HG03196 (cell line): ENCODE measurements around the gene MEF2D.

Experiments
- ATAC-seq: cut with Tn5 transposase; IDR thresholded peaks from one replicate; pipeline ENCODE4 v1.9.1; 2021; ENCODE audit not compliant: unreplicated experiment

MEF2D gene

GRCh38 chr1:156525071-156525501, 24.5 kb upstream of the MEF2D start:
- ATAC-seq = no peak

DNA sequence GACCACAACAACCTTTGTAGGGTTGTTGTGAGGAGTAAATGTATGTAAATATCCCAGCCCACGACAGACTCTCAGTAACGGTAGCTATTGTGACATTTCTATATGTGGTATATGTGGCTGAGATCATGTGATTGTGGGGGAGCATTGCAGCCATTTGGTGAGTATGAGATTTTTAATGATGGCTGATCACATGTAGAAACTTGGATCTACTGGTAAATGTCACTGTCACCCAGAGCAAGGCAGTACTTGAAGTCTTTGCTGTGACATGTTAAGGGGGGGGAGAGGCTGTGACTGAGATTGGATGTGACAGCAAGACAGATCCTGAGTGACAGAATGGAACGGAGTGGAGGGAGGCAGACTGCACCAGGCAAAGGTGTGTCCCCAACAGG, 23.9 kb upstream of the MEF2D start:
- no peak for ATAC-seq

GRCh38 chr1:156523801-156524480, 23.4 kb upstream of the MEF2D start:
- ATAC-seq = no peak

- ATAC-seq = no peak
These were observed 21.9 kb upstream of the MEF2D start for GRCh38 chr1:156522443-156522970.

DNA sequence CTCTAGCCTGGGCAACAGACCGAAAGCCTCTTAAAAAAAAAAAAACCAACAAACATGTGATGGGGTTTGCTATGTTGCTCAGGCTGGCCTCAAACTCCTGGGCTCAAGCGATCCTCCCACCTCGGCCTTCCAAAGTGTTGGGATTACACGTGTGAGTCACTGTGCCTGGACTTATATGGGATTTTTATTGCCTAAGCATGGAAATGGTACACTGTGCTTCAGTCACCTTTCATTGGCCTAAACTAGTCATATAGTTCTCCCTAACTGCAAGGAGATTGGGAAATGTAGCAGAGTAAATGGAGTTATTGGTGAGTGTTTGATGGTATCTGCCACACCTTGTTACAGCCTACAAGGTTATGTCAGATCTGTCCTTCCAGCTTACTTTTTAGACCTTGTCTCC, 17.2 kb upstream of the MEF2D start:
- ATAC-seq = no peak

GRCh38 chr1:156516821-156517220, 16.2 kb upstream of the MEF2D start:
- ATAC-seq = no peak

GRCh38 chr1:156515956-156516355, 15.4 kb upstream of the MEF2D start:
- no peak for ATAC-seq

DNA sequence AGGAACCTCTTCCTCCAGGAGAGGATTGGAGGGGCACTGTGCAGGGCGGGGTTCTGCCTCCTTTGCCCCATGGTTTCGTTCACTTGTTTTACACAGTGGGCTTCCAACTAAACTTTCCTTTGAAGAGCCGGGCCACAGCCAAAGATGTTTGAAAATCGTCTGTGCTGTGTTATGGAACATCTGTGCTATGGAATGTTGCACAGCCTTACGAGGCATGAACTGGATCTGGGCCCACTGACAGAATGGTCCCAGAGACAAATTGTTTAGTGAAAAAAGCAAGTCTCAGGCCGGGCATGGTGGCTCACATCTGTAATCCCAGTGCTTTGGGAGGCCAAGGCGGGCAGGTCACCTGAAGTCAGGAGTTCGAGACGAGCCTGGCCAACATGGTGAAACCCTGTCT, 12.6 kb upstream of the MEF2D start:
- no peak for ATAC-seq

DNA sequence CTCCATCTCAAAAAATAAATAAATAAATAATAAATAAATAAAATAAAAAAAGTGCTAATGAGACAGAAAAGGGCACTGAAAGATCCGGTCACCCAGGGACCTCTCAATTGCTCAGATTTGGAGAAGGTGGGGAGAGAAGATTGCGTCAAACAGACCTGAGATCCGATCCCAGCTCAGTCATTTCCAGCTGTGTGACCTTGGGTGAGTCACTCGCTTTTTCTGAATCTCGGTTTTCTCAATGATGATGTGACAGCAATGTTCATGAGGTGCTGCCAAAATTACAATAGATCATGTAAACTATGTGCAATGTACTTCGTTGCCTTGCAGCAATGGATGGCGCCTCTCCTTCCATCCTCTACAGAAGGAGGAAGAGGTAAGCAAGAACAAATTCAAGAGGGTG, 11.1 kb upstream of the MEF2D start:
- ATAC-seq = no peak

DNA sequence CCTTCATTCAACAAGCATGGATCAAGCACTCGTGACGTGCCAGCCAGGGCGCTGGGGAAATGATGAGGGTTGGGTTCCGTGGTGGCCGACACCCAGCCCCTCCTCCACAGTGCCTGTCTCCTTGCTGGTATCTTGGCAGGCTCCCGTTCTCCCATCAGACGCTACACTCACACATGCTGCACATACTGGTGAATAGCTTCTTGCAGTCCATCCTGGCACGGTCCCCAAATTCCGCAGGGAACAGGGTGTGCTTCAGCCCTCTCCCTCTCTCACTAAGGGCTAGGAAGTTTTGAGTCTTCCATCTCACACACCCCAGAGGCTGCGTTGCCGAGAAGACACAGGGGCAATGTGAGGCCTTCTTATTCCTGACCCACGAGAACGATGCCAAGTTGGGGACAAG, 10.1 kb upstream of the MEF2D start:
- no peak for ATAC-seq

DNA sequence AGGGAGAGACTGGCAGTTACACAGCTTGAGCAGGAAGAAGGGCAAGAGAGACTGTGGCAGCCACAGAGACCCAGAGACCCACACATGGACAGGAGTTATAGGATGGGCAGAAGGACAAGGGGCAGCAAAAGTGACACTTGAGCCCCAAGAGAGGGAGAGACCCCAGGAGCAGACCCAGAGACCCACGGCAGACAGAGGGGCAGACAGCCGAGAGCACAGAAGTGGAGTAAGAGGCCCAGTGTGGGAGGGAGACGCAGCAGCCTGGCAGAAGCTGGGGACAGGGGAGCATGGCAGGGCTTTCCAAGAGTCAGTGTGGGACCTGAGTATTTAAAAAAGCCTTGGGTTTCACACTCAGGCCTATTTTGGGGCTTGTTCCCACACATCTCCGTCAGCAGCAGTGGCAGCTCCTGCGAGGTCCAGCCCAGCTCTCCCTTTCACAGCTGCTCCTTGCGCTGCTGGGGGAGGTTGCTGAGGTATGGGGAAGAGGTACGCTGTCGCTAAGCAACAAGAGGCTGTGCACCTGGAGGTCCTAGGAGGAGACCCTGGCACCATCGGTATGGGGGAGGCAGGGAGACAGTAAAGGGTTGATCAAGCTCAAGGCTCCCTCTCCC, 9.0 kb upstream of the MEF2D start:
- ATAC-seq = no peak

DNA sequence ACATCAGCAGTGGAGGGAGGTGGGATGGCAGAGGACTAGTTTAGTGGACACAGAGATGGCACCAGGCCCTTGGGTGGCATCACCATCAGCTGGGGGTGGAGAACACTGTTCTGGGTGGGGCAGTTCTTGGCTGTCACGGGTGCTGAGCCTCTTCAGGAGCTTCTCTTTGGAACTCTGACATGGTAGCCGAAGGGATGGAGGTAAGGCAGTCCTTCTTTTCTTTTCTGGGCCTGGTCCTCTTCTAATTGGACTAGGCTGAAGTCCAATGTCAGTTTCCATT, 8.3 kb upstream of the MEF2D start:
- ATAC-seq = no peak

DNA sequence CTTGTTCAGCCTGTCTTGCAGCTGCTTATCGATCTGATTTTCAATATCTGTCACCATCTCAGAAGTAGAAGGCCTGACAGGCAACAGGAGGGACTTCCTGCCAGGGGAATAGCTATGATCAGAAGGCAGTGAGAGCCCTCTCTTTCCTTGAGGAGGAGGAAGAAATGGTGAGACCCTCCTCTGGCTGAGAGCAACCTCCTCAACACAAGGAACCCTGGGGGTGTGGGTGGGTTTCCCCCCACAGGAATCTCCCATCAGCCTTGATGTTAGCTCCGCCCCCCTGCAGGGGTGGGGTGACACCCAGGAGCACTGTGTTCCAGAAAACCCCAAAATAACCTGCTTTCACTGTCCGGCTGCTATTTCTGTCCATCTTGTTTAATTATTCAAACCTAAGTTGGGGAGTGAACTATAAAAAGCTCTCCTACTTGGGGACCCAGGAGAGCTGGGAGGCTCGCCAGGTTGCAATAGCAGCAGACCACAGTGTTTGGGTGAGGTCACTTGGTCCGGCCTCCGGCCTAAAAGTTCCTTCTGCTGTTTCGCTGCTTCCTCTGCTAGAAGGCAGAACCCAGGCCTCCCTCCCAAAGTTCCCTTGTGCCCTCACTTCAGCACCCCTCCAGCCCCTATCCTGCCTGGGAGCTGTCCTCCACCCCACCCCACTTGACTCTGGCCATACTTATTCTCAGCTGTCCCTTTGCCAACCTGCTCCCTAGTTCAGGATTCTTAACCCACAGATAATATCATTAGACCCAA, 7.8 kb upstream of the MEF2D start:
- ATAC-seq = no peak

DNA sequence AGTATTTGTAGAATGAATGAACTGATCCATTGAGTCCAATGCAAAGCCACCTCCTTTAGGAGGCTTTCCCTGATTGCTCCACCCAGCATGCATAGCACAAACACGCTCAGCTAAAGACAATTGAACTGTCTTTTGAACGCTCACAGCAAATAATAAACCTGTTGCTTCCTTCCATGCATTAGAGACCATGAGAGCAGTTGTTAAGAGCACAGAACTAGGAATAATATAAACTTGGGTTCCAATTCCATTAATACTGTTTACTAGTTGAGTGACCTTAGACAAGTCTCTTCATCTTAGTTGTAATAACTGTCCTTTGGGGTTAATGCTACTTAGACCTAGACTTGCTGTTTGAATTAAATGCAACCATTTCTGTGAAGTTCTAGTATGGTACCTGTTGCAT, 5.9 kb upstream of the MEF2D start:
- ATAC-seq = no peak

DNA sequence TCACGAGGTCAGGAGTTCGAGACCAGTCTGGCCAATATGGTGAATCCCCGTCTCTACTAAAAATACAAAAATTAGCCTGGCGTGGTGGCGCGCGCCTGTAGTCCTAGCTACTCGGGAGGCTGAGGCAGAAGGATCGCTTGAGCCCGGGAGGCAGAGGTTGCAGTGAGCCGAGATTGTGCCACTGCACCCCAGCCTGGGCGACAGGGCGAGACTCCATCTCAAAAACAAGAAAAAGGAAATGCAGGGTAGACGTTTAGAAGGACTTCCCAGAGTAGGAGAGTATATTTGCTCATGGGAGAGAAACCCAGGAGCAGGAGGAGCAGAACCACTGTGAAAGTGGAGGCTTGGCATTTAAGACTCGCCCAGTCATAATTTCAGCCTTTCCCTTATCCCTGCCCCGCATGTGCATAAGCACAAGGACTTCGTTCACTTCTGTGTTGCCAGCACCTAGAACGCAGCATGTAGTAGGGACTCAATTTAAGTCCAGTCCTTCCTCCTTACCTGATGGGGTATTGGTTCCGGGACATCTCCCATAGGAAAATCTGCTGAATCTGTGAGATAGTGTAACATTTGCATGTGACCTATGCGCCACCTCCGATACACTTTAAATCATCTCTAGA, 5.2 kb upstream of the MEF2D start:
- ATAC-seq = no peak

DNA sequence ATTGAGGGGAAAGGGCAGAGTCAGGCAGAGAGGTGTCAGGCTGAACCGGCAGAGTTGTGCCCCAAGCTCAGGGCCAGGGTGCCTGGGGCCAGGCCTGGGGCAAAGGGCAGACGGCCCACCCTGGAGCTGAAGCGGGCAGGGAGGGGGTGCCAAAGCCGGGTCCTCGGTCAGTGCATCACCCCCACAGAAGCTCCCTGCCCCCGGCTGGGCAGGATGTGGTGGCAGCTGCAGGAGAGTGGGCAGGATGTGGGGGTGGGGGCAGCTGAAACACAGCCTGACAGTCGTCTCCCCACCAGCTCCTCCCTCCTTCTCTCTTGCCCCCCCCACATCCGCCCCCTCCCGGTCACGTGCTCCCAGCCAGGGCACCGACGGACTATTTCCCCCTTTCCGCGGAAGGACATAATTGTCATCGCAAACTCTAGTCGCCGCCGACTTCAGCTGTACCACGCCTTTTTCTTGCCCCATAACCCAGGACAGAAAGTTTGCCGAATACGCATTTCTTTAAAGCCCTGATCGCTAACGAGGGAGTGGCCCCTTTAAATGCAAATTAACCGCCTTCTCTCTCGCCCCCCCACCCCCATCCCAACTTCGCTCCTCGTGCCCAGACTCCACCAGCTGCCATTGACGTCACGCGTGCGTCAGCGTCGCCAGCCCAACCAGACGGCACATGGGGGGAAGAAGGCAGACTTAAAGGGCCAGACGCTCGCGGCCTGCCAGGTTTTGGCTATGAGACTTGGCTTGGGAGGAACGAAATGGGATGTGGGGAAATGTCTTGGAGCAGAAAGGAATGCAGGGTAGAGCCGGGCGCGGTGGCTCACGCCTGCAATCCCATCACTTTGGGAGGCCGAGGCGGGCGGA, 4.5 kb upstream of the MEF2D start:
- ATAC-seq = peak; percentile 41

DNA sequence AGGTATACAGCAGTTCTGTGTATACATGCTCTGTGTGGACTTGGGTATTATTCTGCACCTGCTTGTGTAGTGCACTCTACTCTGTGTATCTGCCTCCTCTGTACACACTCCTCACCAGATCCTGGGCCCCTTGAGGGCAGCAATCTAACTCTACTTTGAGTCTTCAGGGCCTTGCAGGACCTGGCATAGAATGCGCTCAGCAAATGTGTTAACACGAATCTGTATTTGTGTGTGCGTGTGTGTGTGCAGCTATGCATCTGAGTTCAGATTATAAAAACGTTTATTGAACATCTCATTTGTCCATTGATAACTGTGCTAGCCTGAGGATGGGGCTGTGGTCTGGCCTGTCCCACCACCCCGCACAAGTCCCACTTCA, 3.9 kb upstream of the MEF2D start:
- no peak for ATAC-seq

DNA sequence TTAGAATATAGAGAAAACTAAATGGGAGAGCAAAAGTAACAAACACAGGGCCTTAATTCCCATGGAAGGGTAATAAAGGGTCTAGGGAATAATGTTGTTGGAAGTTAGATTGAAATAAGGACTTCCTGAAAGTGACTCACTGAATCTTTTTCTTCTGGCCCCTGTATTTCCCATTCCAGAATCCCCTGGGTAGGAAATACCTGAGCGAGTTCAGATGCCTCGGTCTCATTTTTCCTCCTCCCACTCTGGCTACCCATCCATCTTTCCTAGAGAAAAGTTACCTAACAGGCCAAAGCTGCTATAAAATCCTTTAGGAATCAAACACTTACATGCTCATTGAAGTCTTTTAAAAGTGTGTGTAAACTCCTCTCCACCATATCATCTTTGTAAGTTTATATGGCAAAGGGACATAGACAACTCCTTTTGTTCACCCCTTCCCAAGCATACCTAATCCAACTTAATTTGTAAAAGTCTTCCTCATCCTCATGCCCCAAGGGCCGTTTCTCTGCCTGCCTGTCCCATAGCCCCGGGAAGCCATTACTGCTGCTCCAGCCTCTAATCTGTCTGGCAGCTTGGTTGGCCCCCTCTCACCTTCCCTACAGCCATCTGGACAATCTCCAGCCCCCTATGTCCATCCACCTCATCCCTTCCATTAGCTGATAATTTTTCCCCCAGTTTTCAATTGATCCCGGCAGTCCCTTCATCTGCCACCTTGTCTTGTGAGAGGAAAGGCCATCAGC, 3.3 kb upstream of the MEF2D start:
- ATAC-seq = no peak

DNA sequence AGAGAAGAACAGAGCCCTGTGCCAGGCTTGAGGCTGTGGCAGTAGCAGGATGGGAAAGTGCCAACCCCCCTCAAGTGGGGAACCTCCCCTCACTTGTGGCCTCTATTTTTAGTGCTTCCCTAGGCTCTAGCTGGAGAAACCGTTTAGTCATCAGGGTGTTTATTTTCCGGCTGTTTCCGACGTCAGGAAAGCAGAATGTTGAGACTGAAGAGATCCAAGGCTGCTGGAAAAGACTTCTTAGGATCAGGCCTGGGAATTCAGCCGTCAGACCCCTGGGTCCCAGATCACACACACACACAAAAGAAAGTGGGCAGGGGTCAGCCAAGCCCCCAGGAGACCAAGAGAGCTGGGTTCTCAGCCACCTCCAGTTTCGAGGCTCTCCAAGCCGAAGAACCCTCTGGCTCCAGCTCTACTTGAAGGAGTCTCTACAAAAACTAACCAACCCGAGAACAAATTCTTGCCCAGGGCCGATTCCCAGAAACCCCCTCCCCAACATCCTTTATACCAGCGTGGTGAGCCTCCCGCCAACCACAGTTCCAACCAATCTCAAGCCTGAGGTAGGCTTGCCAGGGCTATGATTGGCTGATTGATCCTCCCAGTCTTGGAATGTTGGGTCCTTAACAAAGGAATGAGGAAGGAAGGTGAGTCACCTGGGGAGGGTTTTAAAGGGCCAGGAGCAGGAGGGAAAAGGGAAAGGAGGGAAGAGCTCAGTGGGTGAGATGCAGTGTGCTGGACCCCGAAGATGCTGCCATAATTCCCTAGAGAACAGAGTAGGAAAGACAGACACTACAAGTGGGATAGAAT, 2.5 kb upstream of the MEF2D start:
- no peak for ATAC-seq
